HFF-Myc (cell line): ENCODE data around the gene IFNGR2.
A peak's percentile ranks its signal among the peaks of the same experiment; 100 is the strongest.

Experiments used
- DNase-seq: peaks from one replicate; pipeline ENCODE4 v3.0.0-alpha.2; 2011; ENCODE audit warnings: low read depth; ENCODE audit errors: extremely low read depth
- H3K4me3 ChIP-seq: replicated peaks from 2 replicates; pipeline ENCODE4 v1.5.1; 2011; ENCODE audit warnings: low read depth, mild to moderate bottlenecking, control low read depth, low read length
- CTCF ChIP-seq: IDR thresholded peaks from 2 replicates; pipeline ENCODE4 v1.5.1; 2012; ENCODE audit warnings: mild to moderate bottlenecking, low read depth, low read length, control low read depth; ENCODE audit errors: missing control alignments

The IFNGR2 gene

GRCh38 chr21:33369586-33369985 lies 33.6 kb upstream of the IFNGR2 start:
- no peak for TF ChIP-seq CTCF
- H3K4me3 ChIP-seq = no peak overlapping the region
- DNase-seq = no peak

- no peak overlapping the region for H3K4me3 ChIP-seq
- no peak for DNase-seq
- TF ChIP-seq CTCF = no peak
Measured at GRCh38 chr21:33370305-33370704, 32.9 kb upstream of the IFNGR2 start.

- H3K4me3 ChIP-seq = no peak overlapping the region
- no peak for DNase-seq
- no peak for TF ChIP-seq CTCF
Measured at GRCh38 chr21:33371366-33371765, 31.8 kb upstream of the IFNGR2 start.

GRCh38 chr21:33372582-33372981 lies 30.6 kb upstream of the IFNGR2 start:
- TF ChIP-seq CTCF = no peak
- H3K4me3 ChIP-seq = no peak overlapping the region
- DNase-seq = no peak

GRCh38 chr21:33373451-33373850 lies 29.8 kb upstream of the IFNGR2 start:
- DNase-seq = no peak

GRCh38 chr21:33374080-33374449 lies 29.1 kb upstream of the IFNGR2 start:
- no peak for TF ChIP-seq CTCF
- H3K4me3 ChIP-seq = no peak overlapping the region
- DNase-seq = no peak

More at GRCh38 chr21:33373451-33373850, 29.8 kb upstream of the IFNGR2 start:
- no peak overlapping the region for H3K4me3 ChIP-seq
- no peak for TF ChIP-seq CTCF

GRCh38 chr21:33374450-33375096 lies 28.6 kb upstream of the IFNGR2 start:
- DNase-seq = peak; percentile 45
- no peak overlapping the region for H3K4me3 ChIP-seq
- peak; percentile 73 for TF ChIP-seq CTCF
